H1 (cell line): ENCODE data around the gene APOL4. TPM values are rescaled to one million over a fixed set of nuclear protein-coding genes. Genes with fewer than 3 reads are reported as not detected.

Source experiments
- CTCF ChIA-PET: fragments of 300-600 bp; sonication (Branson Sonifier 250); formaldehyde crosslinking; loops from one replicate; lab custom pipeline; 2021; ENCODE audit not compliant: partially characterized antibody; lab: Charles Lee
- POLR2A ChIA-PET: fragments of 300-600 bp; sonication (Branson Sonifier 250); formaldehyde crosslinking; loops from one replicate; lab custom pipeline; 2021; ENCODE audit warnings: inconsistent platforms; ENCODE audit not compliant: partially characterized antibody; lab: Charles Lee
- DNase-seq, 2 experiments: peaks; one replicate each; pipeline versions ENCODE4 v3.0.0 to v3.0.0-alpha.2; 2010 to 2022; ENCODE audit warnings: low spot score in 2 of 2, low read depth in 1 of 2, mixed read lengths in 1 of 2
- FAIRE-seq: peaks from 2 replicates; lab custom pipeline; 2011; peaks lifted over from hg19 to GRCh38; lab: Jason Lieb, UNC
- H2AFZ ChIP-seq: 2 replicates; pipeline ENCODE4 v1.8.1; 2012; ENCODE audit warnings: low read length, inconsistent platforms
- H2AK5ac ChIP-seq: 2 replicates; pipeline ENCODE4 v1.6.1; 2013; ENCODE audit warnings: low read depth, low read length
- H2BK120ac ChIP-seq: replicated peaks from 2 replicates; pipeline ENCODE3; 2013; ENCODE audit warnings: low read depth, low read length, inconsistent platforms
- H2BK12ac ChIP-seq: 2 replicates; pipeline ENCODE4 v1.6.1; 2013; ENCODE audit warnings: low read depth, low read length
- H2BK15ac ChIP-seq: 2 replicates; pipeline ENCODE4 v1.6.1; 2013; ENCODE audit warnings: low read length
- H2BK20ac ChIP-seq: 2 replicates; pipeline ENCODE4 v1.6.1; 2013; ENCODE audit warnings: low read length
- H2BK5ac ChIP-seq: 2 replicates; pipeline ENCODE4 v1.6.1; 2013; ENCODE audit warnings: low read depth, low read length
- H3K14ac ChIP-seq: 2 replicates; pipeline ENCODE4 v1.6.1; 2013; ENCODE audit warnings: inconsistent platforms; ENCODE audit not compliant: insufficient read length
- H3K18ac ChIP-seq: 2 replicates; pipeline ENCODE4 v1.6.1; 2013; ENCODE audit warnings: low read length; ENCODE audit errors: extremely low read depth
- H3K23ac ChIP-seq: 2 replicates; pipeline ENCODE4 v1.6.1; 2013; ENCODE audit warnings: inconsistent platforms; ENCODE audit not compliant: insufficient read length
- H3K23me2 ChIP-seq: 2 replicates; pipeline ENCODE4 v1.6.1; 2013; ENCODE audit warnings: low read depth, low read length
- H3K27ac ChIP-seq: 2 replicates; pipeline ENCODE4 v1.6.1; 2011; ENCODE audit warnings: low read depth, low read length, inconsistent platforms
- H3K27me3 ChIP-seq, 4 experiments: replicated peaks in 1 of 4; 1 replicate in 1 of 4; 2 replicates in 3 of 4; pipeline versions ENCODE4 v1.6.1 to v1.8.1; 2011 to 2013; ENCODE audit warnings: low read length in 3 of 4, mild to moderate bottlenecking in 3 of 4, inconsistent platforms in 2 of 4, mixed read lengths in 2 of 4, moderate library complexity in 1 of 4; ENCODE audit not compliant: control insufficient read depth in 3 of 4, insufficient read depth in 3 of 4; ENCODE audit errors: extremely low read depth in 1 of 4
- H3K36me3 ChIP-seq, 4 experiments: 2 replicates each; pipeline versions ENCODE4 v1.6.1 to v1.8.1; 2011 to 2013; ENCODE audit warnings: mild to moderate bottlenecking in 4 of 4, low read length in 3 of 4, moderate library complexity in 2 of 4, control low read depth in 1 of 4, inconsistent platforms in 1 of 4; ENCODE audit not compliant: insufficient read depth in 4 of 4, control insufficient read depth in 2 of 4
- H3K4ac ChIP-seq: replicated peaks from 2 replicates; pipeline ENCODE3; 2013; ENCODE audit warnings: low read length, low read depth, mixed read lengths, inconsistent platforms; ENCODE audit not compliant: insufficient read length
- H3K4me1 ChIP-seq, 4 experiments: replicated peaks in 1 of 4; 1 replicate in 1 of 4; 2 replicates in 3 of 4; pipeline versions ENCODE4 v1.6.1 to v1.8.1; 2011 to 2013; ENCODE audit warnings: low read length in 3 of 4, inconsistent platforms in 2 of 4, mixed read lengths in 1 of 4; ENCODE audit not compliant: insufficient read depth in 4 of 4, control insufficient read depth in 3 of 4
- H3K4me2 ChIP-seq, 2 experiments: 2 replicates each; pipeline versions ENCODE4 v1.6.1 to v1.8.1; 2011 to 2013; ENCODE audit warnings: low read depth in 2 of 2, low read length in 2 of 2, control low read depth in 1 of 2, inconsistent platforms in 1 of 2, mild to moderate bottlenecking in 1 of 2; ENCODE audit not compliant: insufficient read depth in 1 of 2
- H3K4me3 ChIP-seq, 4 experiments: fragments of 200-600, 300-600 bp in 1 of 4; sonication (generic), shearing (Covaris generic), sonication (Bioruptor Twin) in 1 of 4; 2 replicates each; pipeline versions ENCODE4 v1.5.1 to v1.8.1; 2011 to 2016; ENCODE audit warnings: low read length in 4 of 4, low read depth in 3 of 4, control low read depth in 2 of 4, inconsistent platforms in 2 of 4, mild to moderate bottlenecking in 2 of 4, mixed read lengths in 1 of 4, moderate library complexity in 1 of 4; ENCODE audit not compliant: insufficient read depth in 2 of 4; ENCODE audit errors: extremely low read depth in 1 of 4
- H3K56ac ChIP-seq: replicated peaks from 2 replicates; pipeline ENCODE3; 2013; ENCODE audit warnings: low read depth, mild to moderate bottlenecking, mixed read lengths, low read length, inconsistent platforms; ENCODE audit not compliant: insufficient read length
- H3K79me1 ChIP-seq: 2 replicates; pipeline ENCODE4 v1.6.1; 2013; ENCODE audit warnings: low read depth, low read length, control low read depth
- H3K79me2 ChIP-seq, 2 experiments: 2 replicates each; pipeline versions ENCODE4 v1.6.1 to v1.8.1; 2012 to 2013; ENCODE audit warnings: low read length in 2 of 2, mild to moderate bottlenecking in 2 of 2, inconsistent platforms in 1 of 2; ENCODE audit not compliant: insufficient read depth in 2 of 2, control insufficient read depth in 1 of 2
- H3K9ac ChIP-seq, 4 experiments: replicated peaks in 1 of 4; 1 replicate in 1 of 4; 2 replicates in 3 of 4; pipeline versions ENCODE4 v1.6.1 to v1.8.1; 2011 to 2013; ENCODE audit warnings: low read depth in 3 of 4, low read length in 3 of 4, control low read depth in 2 of 4, mild to moderate bottlenecking in 2 of 4, moderate library complexity in 2 of 4, inconsistent platforms in 1 of 4; ENCODE audit errors: extremely low read depth in 1 of 4
- H3K9me3 ChIP-seq, 2 experiments: 2 replicates each; pipeline versions ENCODE4 v1.6.1 to v1.8.1; 2012 to 2013; ENCODE audit warnings: mild to moderate bottlenecking in 2 of 2, moderate library complexity in 2 of 2, control low read depth in 1 of 2, inconsistent platforms in 1 of 2, low read depth in 1 of 2, low read length in 1 of 2, mixed read lengths in 1 of 2; ENCODE audit not compliant: insufficient read depth in 2 of 2
- H4K20me1 ChIP-seq, 2 experiments: replicated peaks in 1 of 2; 2 replicates each; pipeline versions ENCODE3 to v1.8.1; 2011 to 2013; ENCODE audit warnings: inconsistent platforms in 2 of 2, low read length in 2 of 2, mild to moderate bottlenecking in 1 of 2; ENCODE audit not compliant: insufficient read depth in 2 of 2, control insufficient read depth in 1 of 2
- H4K5ac ChIP-seq: 2 replicates; pipeline ENCODE4 v1.6.1; 2013; ENCODE audit warnings: low read length, low read depth, mixed read lengths, inconsistent platforms; ENCODE audit not compliant: insufficient read length
- H4K8ac ChIP-seq: 2 replicates; pipeline ENCODE4 v1.8.0; 2013; ENCODE audit warnings: mild to moderate bottlenecking, moderate library complexity, low read length, inconsistent platforms; ENCODE audit not compliant: insufficient read depth; ENCODE audit errors: extremely low read depth
- H4K91ac ChIP-seq: replicated peaks from 2 replicates; pipeline ENCODE3; 2013; ENCODE audit warnings: low read length, mixed read lengths, inconsistent platforms; ENCODE audit not compliant: insufficient read length
- BACH1 ChIP-seq: IDR thresholded peaks from 2 replicates; pipeline ENCODE4 v1.6.1; 2012; ENCODE audit warnings: low read length, improper control_type of control experiment
- EGR1 ChIP-seq: IDR thresholded peaks from 2 replicates; pipeline ENCODE4 v1.6.1; 2011; ENCODE audit warnings: low read depth, low read length, borderline replicate concordance
- KDM4A ChIP-seq: IDR thresholded peaks from one replicate; pipeline ENCODE4 v1.7.1; 2012; ENCODE audit warnings: low read depth, mild to moderate bottlenecking, moderate library complexity, low read length, inconsistent platforms; ENCODE audit not compliant: severe bottlenecking
- POLR2A ChIP-seq, 2 experiments: IDR thresholded peaks; 1 replicate in 1 of 2; 2 replicates in 1 of 2; pipeline ENCODE4 v1.6.1; 2011; ENCODE audit warnings: low read depth in 2 of 2, low read length in 2 of 2, mild to moderate bottlenecking in 2 of 2; ENCODE audit errors: control extremely low read depth in 1 of 2
- RNF2 ChIP-seq: fragments of 200-900, 300-1000 bp; sonication (generic); IDR thresholded peaks from 2 replicates; pipeline ENCODE4 v1.7.1; 2016; ENCODE audit warnings: borderline replicate concordance, low read depth, mild to moderate bottlenecking, antibody characterized with exemption, low read length; ENCODE audit not compliant: poor library complexity, severe bottlenecking; ENCODE audit errors: missing control alignments
- RXRA ChIP-seq: IDR thresholded peaks from 2 replicates; pipeline ENCODE4 v1.6.1; 2011; ENCODE audit warnings: low read depth, mild to moderate bottlenecking, low read length, moderate library complexity; ENCODE audit not compliant: insufficient read depth
- SUZ12 ChIP-seq: fragments of 200-600 bp; sonication (generic); IDR thresholded peaks from 2 replicates; pipeline ENCODE4 v1.6.1; 2012; ENCODE audit warnings: mild to moderate bottlenecking, inconsistent platforms, low read length, moderate library complexity, mixed read lengths
- TEAD4 ChIP-seq: IDR thresholded peaks from 2 replicates; pipeline ENCODE4 v1.6.1; 2012; ENCODE audit warnings: low read depth, low read length, inconsistent platforms, mixed read lengths
- WGBS, 2 experiments: shearing (Covaris generic) in 1 of 2; methylation state at CpG; one replicate each; pipeline versions ENCODE4 v1.1.6 to v1.1.7; 2013 to 2015; ENCODE audit warnings: low lambda C conversion rate in 2 of 2, mixed read lengths in 2 of 2, inconsistent platforms in 1 of 2, low coverage in 1 of 2, missing lambda C conversion rate in 1 of 2; ENCODE audit not compliant: insufficient replicate concordance in 2 of 2, insufficient coverage in 1 of 2, insufficient read length in 1 of 2; ENCODE audit errors: extremely low coverage in 1 of 2, missing lambda C conversion rate in 1 of 2; 5-methylcytosine and 5-hydroxymethylcytosine counted together
- polyA plus RNA-seq, 7 experiments: library from polyadenylated mRNA; depleted of rRNA in 3 of 7; stranded (reverse) in 5 of 7; unstranded in 2 of 7; fragments of >200 nt in 5 of 7; fragments of 200-250 nt in 2 of 7; gene quantifications; 1 replicate in 5 of 7; 2 replicates in 1 of 7; 4 replicates in 1 of 7; pipeline versions ENCODE4 v1.2.1 to v1.2.3, GENCODE V29; 2011 to 2013; ENCODE audit warnings: missing spikeins in 2 of 7, mixed read lengths in 2 of 7
- total RNA-seq: library from RNA; stranded (reverse); fragmentation: NEBNext Ultra II Directional; extraction: Animal tissue kit (Norgen Biotek cat#: 25700); gene quantifications from 2 replicates; pipeline ENCODE4 v1.2.1, GENCODE V29; 2021
- TF ChIP-seq, protein P1 (sequence below): IDR thresholded peaks from 2 replicates; pipeline ENCODE4 v1.6.1; 2011; ENCODE audit warnings: low read length, improper control_type of control experiment

The APOL4 gene
- total and polyA plus RNA-seq, 2 of the 8 experiments (the other 6 are each of a cell fraction or from before 2014, with no cell fraction given), result 0.02 TPM; not detected in 1

DNA sequence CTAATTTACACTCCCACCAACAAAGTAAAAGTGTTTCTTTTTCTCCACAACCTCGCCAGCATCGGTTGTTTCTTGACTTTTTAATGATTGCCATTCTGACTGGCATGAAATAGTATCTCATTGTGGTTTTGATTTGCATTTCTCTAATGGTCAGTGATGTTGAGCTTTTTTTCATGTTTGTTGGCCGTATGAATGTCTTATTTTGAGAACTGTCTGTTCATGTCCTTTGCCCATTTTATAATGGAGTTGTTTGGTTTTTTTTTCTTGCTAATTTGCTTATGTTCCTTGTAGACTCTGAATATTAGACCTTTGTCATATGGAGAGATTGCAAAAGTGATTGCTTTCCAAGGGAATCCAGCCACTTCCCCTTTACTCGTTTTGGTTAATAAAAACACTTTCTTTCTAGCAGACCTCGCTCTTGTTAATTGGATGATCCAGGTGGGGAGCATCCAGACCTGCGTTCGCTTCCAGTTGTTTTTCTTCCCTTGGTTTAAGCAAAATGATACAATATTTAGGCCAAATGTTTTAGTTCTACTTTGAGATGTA, 17.1 kb upstream of the APOL4 start:
- POLR2A ChIA-PET, result no interaction called here
- TF ChIP-seq POLR2A (IDR thresholded peaks at IDR 0.05; ENCODE audit: control extremely low read depth in 1 of 2, low read depth in 2 of 2, low read length in 2 of 2), result no peak
- no peak for TF ChIP-seq RXRA
- TF ChIP-seq RNF2, result no peak
- TF ChIP-seq EGR1, result no peak
- no peak for TF ChIP-seq SUZ12
- TF ChIP-seq, protein P1, sequence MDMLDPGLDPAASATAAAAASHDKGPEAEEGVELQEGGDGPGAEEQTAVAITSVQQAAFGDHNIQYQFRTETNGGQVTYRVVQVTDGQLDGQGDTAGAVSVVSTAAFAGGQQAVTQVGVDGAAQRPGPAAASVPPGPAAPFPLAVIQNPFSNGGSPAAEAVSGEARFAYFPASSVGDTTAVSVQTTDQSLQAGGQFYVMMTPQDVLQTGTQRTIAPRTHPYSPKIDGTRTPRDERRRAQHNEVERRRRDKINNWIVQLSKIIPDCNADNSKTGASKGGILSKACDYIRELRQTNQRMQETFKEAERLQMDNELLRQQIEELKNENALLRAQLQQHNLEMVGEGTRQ, result no peak
- TF ChIP-seq TEAD4, result no peak
- no peak for TF ChIP-seq KDM4A
- TF ChIP-seq BACH1, result no peak

More for the DNA sequence above, 17.1 kb upstream of the APOL4 start:
- FAIRE-seq (no peak), DNase-seq (no peak)
- Histone ChIP-seq H2BK120ac (no peak overlapping the region), H3K4ac (no peak overlapping the region), H2BK5ac (no peak overlapping the region), H3K56ac (no peak overlapping the region), H2AFZ (no peak overlapping the region), H3K23ac (no peak overlapping the region), H3K23me2 (no peaks in the 10 kb centered on the region), H4K8ac (no peak overlapping the region), H2AK5ac (no peak overlapping the region), H3K4me1 (peaks cover 0 to 3% (median 0%) of the 10 kb centered on the region in 4 experiments; a peak in 1 of 7 replicates), H3K79me2 (no peaks in the 10 kb centered on the region), H3K79me1 (no peaks in the 10 kb centered on the region), H4K20me1 (no peaks in the 10 kb centered on the region), H2BK20ac (no peak overlapping the region), H3K27ac (no peak overlapping the region), H3K27me3 (peaks cover 0 to 2% (median 0%) of the 10 kb centered on the region in 4 experiments; a peak in 3 of 7 replicates), H4K5ac (no peak overlapping the region), H2BK15ac (no peak overlapping the region), H3K9ac (no peak overlapping the region), H3K9me3 (no peaks in the 10 kb centered on the region), H3K4me3 (no peak overlapping the region), H3K18ac (no peak overlapping the region), H3K14ac (no peak overlapping the region), H2BK12ac (no peak overlapping the region), H3K36me3 (no peaks in the 10 kb centered on the region), H4K91ac (no peak overlapping the region), H3K4me2 (no peak overlapping the region)
- CTCF ChIA-PET, result interaction anchor here (1.3 kb wide), 1 partner anchor 20 kb away, joined by 4 read pairs; no protein-coding TSS in a partner anchor
- WGBS, 2 experiments, result 75% methylated on average over 7 of the region's 7 CpGs; no CpG with 5 or more reads in 1 of the 2 experiments
